ENCODE data around the gene KHDRBS2.

- TF ChIP-seq POLR2AphosphoS5 (IDR thresholded peaks at IDR 0.05; ENCODE audit: borderline replicate concordance, low read depth, low read length) (no peak), EZH2 (IDR thresholded peaks at IDR 0.05) (no peak), FOXP2 (optimal IDR thresholded peaks at IDR 0.05; ENCODE audit: control extremely low read depth, extremely low read length, insufficient read depth) (no peak)
Measured at GRCh38 chr6:62042429-62042828, 243.6 kb downstream of the KHDRBS2 start.

Measured in SK-N-MC (cell line).